ES-I3 (cell line): ENCODE results near the gene DHRS1.
"Not testable (repeated sequence)": the region's sequence is repeated elsewhere in the genome, so short reads cannot be mapped to it uniquely, and the experiment has no call there.

Experiments used
- H3K36me3 ChIP-seq: 2 replicates; pipeline ENCODE4 v1.6.1; 2013; ENCODE audit warnings: mild to moderate bottlenecking, low read length, control low read depth, moderate library complexity; ENCODE audit not compliant: insufficient read depth
- H3K4me1 ChIP-seq: 2 replicates; pipeline ENCODE4 v1.6.1; 2013; ENCODE audit warnings: mild to moderate bottlenecking, control low read depth, low read length; ENCODE audit not compliant: insufficient read depth
- H3K9ac ChIP-seq: 2 replicates; pipeline ENCODE4 v1.6.1; 2013; ENCODE audit warnings: low read depth, mild to moderate bottlenecking, low read length, moderate library complexity
- H3K9me3 ChIP-seq: 2 replicates; pipeline ENCODE4 v1.6.1; 2013; ENCODE audit warnings: mild to moderate bottlenecking, low read length, moderate library complexity; ENCODE audit not compliant: control insufficient read depth, insufficient read depth

DHRS1 gene

DNA sequence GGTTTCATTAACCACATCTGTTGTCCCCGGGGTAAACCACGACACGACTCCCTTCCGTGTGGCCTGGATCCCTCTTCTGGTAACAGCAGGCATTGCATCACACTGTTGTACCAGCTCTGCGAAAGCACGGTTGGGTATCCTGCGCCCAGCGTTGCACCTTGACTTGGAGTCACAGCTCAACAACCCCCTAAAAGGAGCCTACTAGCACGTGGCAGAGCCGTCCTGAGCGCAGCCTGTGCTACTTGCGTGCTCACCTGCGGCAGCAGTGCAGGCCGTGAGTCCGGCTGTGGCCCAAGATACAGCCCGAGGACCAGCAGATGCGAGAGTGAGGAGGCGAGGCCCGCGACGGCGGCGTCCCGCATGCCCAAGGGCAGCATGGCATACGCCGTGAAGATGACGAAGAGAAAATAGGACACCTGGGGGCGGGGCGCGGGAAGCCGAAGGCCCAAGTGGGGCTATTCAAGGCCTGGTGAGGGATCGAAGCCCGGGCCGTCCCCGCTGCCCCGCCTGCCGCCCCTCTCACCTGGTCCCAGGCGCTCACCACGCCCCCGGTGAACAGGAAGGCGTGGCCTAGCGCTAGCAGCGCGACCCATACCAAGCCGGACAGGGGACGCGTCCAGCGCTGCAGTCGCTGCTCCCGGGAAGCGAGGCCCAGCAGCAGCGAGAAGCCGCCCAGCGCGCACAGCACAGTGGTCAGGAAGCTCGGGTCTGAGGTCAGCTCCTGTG is 32.9 kb upstream of the DHRS1 start:
- H3K4me1 ChIP-seq, result peaks cover 8% of the 10 kb centered on the region; the same call in 1 of the 2 replicates
- no peaks in the 10 kb centered on the region for H3K36me3 ChIP-seq
- no peaks in the 10 kb centered on the region for H3K9me3 ChIP-seq
- peak overlapping the region; percentile 62 for H3K9ac ChIP-seq

- H3K4me1 ChIP-seq, result peaks cover 10% of the 10 kb centered on the region; the same call in 1 of the 2 replicates
- H3K9ac ChIP-seq, result peak overlapping the region; percentile 62; the same call in 1 of the 2 replicates
- no peaks in the 10 kb centered on the region for H3K36me3 ChIP-seq
- no peaks in the 10 kb centered on the region for H3K9me3 ChIP-seq
Observed at GRCh38 chr14:24331731-24332267, 32.2 kb upstream of the DHRS1 start.

DNA sequence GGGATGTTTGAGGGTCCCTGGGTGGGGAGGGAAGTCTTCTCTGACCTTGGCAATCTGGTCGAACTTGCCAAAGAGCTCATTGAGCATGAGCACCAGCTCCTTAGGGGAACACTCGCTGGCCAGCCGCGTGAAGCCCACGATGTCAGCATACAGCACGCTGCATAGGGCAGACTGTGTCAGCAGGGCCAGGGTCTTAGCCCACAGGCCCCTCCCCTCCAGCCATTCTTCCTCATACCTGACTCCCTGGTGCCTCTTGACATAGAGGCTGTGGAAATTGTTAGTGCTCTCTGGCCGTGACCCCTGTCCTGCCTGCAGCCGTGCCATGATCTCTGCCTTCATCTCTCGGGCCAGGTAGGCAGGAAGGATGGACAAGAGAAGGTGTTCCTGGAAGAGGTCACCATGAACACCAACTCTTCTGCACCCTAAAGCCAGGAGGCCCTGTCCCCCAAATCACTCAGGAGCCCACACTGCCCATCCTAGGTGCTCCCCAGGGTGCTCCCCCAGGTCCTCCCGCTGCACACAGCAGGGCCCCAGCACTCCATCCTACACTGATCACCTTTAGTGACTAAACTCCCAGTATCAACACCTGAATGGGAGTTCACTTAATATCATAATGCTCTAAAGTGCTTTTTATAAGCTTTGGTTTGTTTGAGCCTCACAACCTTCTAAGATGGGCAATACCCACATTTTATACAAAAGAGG is 31.5 kb upstream of the DHRS1 start:
- Histone ChIP-seq H3K9ac (no peak overlapping the region), H3K4me1 (peaks cover 10% of the 10 kb centered on the region; the same call in 1 of the 2 replicates), H3K9me3 (no peaks in the 10 kb centered on the region), H3K36me3 (no peaks in the 10 kb centered on the region)

DNA sequence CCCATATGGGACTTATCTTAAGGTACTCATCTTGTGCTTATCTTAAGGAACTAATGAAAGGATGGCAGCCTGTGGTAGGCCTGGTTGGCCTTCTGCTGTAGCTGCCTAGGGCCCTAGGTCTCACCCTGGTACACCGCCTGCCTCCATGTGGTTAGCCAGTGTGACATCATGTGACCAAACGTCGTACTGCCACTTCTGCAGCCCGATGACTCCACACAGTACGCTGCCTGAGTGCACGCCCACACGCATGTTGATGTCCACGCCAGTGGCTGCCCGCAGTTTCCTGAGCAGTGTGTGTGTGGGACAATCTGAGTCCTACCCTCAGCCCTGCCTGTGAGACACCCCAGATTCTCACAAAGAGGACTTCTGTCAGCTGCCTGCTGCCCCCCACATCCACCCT is 30.2 kb upstream of the DHRS1 start:
- no peaks in the 10 kb centered on the region for H3K9me3 ChIP-seq
- H3K36me3 ChIP-seq, result no peaks in the 10 kb centered on the region
- no peak overlapping the region for H3K9ac ChIP-seq
- peaks cover 4% of the 10 kb centered on the region; the same call in 1 of the 2 replicates for H3K4me1 ChIP-seq

DNA sequence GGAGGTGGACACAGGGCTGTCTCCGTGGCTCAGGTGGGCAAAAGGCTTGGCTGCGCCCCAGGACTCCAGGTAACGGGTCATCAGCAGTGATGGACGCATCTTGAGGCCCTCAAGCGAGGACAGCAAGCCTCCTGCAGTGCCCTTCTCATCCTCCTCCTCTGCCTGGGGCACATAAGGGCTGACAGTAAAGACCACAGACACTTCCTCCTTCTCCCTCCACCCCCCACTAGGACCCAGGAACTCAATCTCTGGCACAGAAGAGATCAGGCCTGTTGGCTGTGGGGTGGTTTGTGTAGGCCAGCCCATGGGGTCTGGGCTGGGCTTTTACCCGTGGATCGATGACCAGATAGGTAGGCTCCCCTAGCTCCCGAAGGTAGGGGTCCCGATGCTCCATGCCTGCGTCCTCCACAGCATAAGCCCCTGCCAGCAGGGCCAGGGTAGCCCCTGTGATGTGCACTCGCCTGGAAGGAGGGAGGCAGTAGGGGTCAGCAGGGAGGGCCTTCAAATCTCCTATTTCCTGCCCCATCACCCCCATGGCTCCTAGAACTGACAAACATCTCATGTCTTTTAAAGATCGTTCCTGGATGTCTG is 29.6 kb upstream of the DHRS1 start:
- Histone ChIP-seq H3K9ac (no peak overlapping the region), H3K4me1 (peaks cover 4% of the 10 kb centered on the region; the same call in 1 of the 2 replicates), H3K9me3 (no peaks in the 10 kb centered on the region), H3K36me3 (no peaks in the 10 kb centered on the region)

DNA sequence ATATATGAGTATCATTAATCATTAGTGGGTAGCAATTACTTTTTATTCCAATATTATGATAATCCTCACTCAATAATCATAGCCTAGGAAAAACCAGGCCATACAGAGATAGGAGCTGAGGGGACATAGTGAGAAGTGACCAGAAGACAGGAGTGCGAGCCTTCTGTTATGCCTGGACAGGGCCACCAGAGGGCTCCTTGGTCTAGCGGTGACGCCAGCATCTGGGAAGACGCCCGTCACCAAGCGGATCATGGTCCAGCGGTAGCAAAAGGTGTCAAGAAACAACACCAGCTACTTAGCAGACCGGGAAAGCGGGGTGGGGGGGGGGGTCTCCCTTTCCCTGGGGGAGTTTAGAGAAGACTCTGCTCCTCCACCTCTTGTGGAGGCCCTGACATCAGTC is 28.3 kb upstream of the DHRS1 start:
- H3K9ac ChIP-seq, H3K4me1 ChIP-seq, H3K36me3 ChIP-seq, H3K9me3 ChIP-seq: not testable (repeated sequence)

DNA sequence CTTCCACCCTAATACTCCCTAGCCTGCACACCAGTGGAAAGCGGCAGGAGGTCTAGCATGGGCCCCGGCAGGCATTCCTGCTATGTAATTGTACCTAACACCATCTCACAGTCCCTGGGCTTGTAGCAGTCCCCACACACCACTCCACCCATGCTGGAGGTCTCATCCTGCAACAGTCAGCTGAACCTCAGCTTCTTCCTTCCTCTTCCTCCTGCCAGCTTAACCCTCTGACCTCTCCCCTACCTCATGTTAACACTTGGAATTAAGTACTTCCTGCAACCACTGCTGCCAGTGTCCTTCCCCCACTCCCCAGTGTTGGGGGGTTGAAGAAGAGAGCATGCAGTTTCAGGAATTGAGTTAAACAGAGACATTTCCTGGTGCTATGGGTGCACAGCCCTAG is 27.7 kb upstream of the DHRS1 start:
- peaks cover 4% of the 10 kb centered on the region; the same call in 1 of the 2 replicates for H3K4me1 ChIP-seq
- no peaks in the 10 kb centered on the region for H3K9me3 ChIP-seq
- H3K9ac ChIP-seq, result no peak overlapping the region
- H3K36me3 ChIP-seq, result no peaks in the 10 kb centered on the region

DNA sequence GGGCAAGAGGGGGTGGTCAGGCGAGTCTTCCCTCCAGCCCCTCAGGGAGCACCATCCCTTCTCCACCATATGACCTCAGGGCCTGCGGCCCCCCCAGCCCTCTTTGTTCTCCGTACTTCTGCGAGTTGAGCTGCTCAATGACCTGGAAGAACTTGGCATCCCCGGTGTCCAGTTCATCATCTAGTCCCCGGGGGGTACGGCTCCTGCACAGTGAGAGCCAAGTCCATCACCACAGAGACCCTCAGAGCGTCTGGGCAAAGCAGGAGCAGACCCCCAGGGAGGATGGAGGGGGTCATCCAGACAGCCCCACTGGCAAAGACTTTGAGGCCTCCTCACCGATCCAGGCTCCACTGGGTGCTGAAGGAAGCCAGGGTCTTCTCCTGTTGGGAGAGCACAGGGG is 26.4 kb upstream of the DHRS1 start:
- Histone ChIP-seq H3K4me1 (peaks cover 4% of the 10 kb centered on the region; the same call in 1 of the 2 replicates), H3K9ac (no peak overlapping the region), H3K36me3 (no peaks in the 10 kb centered on the region), H3K9me3 (no peaks in the 10 kb centered on the region)

DNA sequence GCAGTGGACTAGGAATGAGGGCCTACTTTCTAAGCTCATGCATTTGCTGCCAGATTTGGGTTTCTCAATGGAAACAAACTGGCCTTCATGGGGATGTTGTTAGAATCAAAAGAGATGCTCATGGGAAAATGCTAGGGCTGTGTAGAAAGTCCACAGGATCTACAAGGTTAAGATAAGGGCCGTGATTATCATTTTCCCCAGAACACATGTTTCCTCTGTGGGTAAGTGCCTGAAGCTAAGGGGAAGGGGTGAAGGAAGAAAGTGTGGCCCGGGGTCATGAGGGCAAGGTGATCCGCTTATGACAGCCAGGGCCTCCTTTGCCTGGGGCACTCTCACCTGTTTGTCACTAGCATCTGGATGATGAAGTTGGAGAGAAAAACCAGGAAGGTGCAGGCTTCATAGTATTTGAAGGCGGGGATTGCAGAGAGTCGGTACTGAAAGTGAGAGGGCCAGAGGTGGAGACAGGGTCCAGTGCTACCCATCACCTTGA is 25.5 kb upstream of the DHRS1 start:
- no peaks in the 10 kb centered on the region for H3K36me3 ChIP-seq
- H3K9me3 ChIP-seq, result no peaks in the 10 kb centered on the region
- peaks cover 4% of the 10 kb centered on the region; the same call in 1 of the 2 replicates for H3K4me1 ChIP-seq
- H3K9ac ChIP-seq, result no peak overlapping the region

DNA sequence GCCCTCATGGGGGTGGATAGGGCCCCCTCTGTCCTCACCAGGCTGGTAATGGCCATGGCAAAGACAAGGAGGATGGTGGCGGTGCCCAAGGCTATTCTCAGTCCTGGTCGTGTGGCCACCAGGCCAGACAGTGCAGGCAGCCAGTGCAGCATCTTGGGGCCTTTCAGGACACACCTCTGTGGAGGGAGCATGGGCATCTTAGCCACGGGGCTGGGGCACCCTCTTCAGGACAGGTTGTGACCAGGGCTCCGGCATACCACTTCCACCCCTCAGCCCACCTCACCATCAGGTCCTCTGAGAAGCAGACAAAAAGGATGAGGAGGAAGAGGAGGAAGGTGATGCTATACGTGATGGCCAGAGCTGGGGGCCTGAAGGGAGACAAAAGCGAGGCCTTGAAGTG is 24.4 kb upstream of the DHRS1 start:
- Histone ChIP-seq H3K4me1 (peaks cover 4% of the 10 kb centered on the region; the same call in 1 of the 2 replicates), H3K9me3 (no peaks in the 10 kb centered on the region), H3K9ac (no peak overlapping the region), H3K36me3 (no peaks in the 10 kb centered on the region)

- Histone ChIP-seq H3K9ac (no peak overlapping the region), H3K9me3 (no peaks in the 10 kb centered on the region), H3K36me3 (no peaks in the 10 kb centered on the region), H3K4me1 (peaks cover 4% of the 10 kb centered on the region; the same call in 1 of the 2 replicates)
Observed at GRCh38 chr14:24323341-24323740, 23.8 kb upstream of the DHRS1 start.

DNA sequence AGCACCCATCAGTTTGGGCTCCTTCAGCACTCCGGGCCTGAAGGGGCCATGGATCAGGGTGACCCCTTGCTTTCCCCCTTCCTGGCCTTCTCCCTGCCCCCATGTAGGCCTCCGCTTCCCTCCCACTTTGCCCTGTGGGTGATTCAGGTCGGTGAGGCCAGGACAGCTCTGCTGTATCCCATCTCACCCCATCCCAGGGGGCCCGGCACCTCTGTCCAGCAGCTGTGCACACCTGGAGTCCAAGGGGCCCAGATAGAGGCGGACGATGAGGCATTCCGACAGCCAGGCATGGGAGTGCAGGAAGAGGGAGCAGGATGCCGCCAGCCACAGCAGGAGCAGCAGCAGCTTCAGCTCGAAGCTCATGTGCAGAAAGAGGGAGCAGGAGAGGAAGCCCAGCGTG is 23.1 kb upstream of the DHRS1 start:
- Histone ChIP-seq H3K9me3 (no peaks in the 10 kb centered on the region), H3K36me3 (no peaks in the 10 kb centered on the region), H3K9ac (no peak overlapping the region), H3K4me1 (peaks cover 4% of the 10 kb centered on the region; the same call in 1 of the 2 replicates)

GRCh38 chr14:24321212-24321975 is 21.8 kb upstream of the DHRS1 start:
- Histone ChIP-seq H3K36me3 (no peaks in the 10 kb centered on the region), H3K4me1 (no peaks in the 10 kb centered on the region; the same call in 1 of the 2 replicates), H3K9me3 (no peaks in the 10 kb centered on the region), H3K9ac (no peak overlapping the region)
